GM19025 (cell line): ENCODE results near the gene EOLA1.
"Not testable (repeated sequence)": the region's sequence is repeated elsewhere in the genome, so short reads cannot be mapped to it uniquely, and the experiment has no call there.

Experiments
- ATAC-seq: cut with Tn5 transposase; IDR thresholded peaks from one replicate; pipeline ENCODE4 v1.9.1; 2021; ENCODE audit warnings: mild to moderate bottlenecking, low read depth, moderate library complexity; ENCODE audit not compliant: unreplicated experiment

EOLA1 gene

GRCh38 chrX:149540621-149541520, at the start of gene EOLA1:
TSS of gene EOLA1 (plus strand) at chrX:149541012. CDS start at chrX:149545631, 4,619 bp downstream.
- peak; percentile 79 for ATAC-seq

GRCh38 chrX:149491812-149492211, 49.0 kb upstream of the EOLA1 start:
- ATAC-seq: no peak

- ATAC-seq: no peak
Measured at GRCh38 chrX:149493567-149494562, 46.9 kb upstream of the EOLA1 start.

GRCh38 chrX:149494844-149495565, 45.8 kb upstream of the EOLA1 start:
- no peak for ATAC-seq

- ATAC-seq: no peak
Measured at GRCh38 chrX:149495573-149496071, 45.2 kb upstream of the EOLA1 start.

GRCh38 chrX:149497054-149497453, 43.8 kb upstream of the EOLA1 start:
- no peak for ATAC-seq

- ATAC-seq: no peak
Measured at GRCh38 chrX:149497626-149498025, 43.2 kb upstream of the EOLA1 start.

- no peak for ATAC-seq
Measured at GRCh38 chrX:149498767-149499166, 42.0 kb upstream of the EOLA1 start.

- no peak for ATAC-seq
Measured at GRCh38 chrX:149499766-149500165, 41.0 kb upstream of the EOLA1 start.

- not testable (repeated sequence) for ATAC-seq
Measured at GRCh38 chrX:149502923-149503322, 37.9 kb upstream of the EOLA1 start.

GRCh38 chrX:149503446-149503845, 37.4 kb upstream of the EOLA1 start:
- ATAC-seq: peak; percentile 57

- no peak for ATAC-seq
Measured at GRCh38 chrX:149504226-149504914, 36.4 kb upstream of the EOLA1 start.

GRCh38 chrX:149504915-149505651, 35.7 kb upstream of the EOLA1 start, which contains the start of gene IDS:
TSS of gene IDS (minus strand) at chrX:149505306. CDS start at chrX:149505137, 169 bp downstream.
- peak; percentile 78 for ATAC-seq

GRCh38 chrX:149505671-149506070, 35.1 kb upstream of the EOLA1 start:
- ATAC-seq: no peak

- ATAC-seq: no peak
Measured at GRCh38 chrX:149506349-149506748, 34.5 kb upstream of the EOLA1 start.

GRCh38 chrX:149508467-149508866, 32.3 kb upstream of the EOLA1 start:
- no peak for ATAC-seq

- no peak for ATAC-seq
Measured at GRCh38 chrX:149510386-149510785, 30.4 kb upstream of the EOLA1 start.

- ATAC-seq: no peak
Measured at GRCh38 chrX:149511081-149511480, 29.7 kb upstream of the EOLA1 start.
